K562 (cell line): Measurements from ENCODE around the gene ADAMTS15.

ENCODE experiments used
- ILF3 ChIP-seq: fragments of 450-650 bp; IDR thresholded peaks from 2 replicates; pipeline ENCODE4 v1.6.1; 2018; ENCODE audit warnings: antibody characterized with exemption, mild to moderate bottlenecking, moderate library complexity, borderline replicate concordance
- ZNF407 ChIP-seq: fragments of 450-650 bp; IDR thresholded peaks from 2 replicates; pipeline ENCODE4 v1.6.1; 2016; ENCODE audit warnings: low read depth

DNA sequence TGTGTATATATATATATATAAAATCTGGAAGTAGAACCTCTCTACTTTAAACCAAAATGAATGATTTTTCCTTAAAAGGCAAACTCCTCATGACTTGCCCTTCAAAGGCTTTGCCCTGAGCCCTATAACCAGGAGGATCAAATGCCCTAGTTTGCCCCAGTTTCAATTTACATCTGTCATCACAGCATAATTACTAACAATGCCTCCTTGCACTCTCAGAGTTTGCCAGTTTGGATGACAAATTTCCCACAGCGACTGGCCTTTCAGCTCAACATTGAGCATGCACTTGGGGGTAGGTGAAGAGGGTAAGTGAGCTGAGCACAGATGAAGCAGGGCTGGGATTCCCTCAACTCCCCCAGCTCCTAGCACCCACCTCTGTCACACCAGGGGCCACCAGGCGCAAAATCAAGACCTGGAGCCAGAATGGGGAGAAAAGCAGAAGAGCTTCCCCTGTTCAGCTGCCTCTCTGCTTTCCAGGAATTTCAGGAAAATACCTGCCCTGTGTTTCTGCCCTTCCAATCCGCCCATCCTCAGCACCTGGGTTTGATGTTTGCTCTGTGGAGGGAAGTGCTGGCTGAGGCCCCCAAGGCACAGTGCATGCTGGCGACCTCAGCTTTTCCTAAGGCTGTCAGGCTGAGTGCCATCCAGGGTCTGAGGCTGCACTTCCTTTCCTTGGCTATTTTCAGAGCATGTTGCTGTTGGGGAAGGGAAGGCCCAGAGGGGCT lies 67.5 kb downstream of the ADAMTS15 start:
- no peak for TF ChIP-seq ILF3
- no peak for TF ChIP-seq ZNF407
